GM21717 (cell line): ENCODE measurements around the gene MTARC2.
"Not testable (repeated sequence)": the region's sequence is repeated elsewhere in the genome, so short reads cannot be mapped to it uniquely, and the experiment has no call there.

ENCODE experiments used
- ATAC-seq: cut with Tn5 transposase; IDR thresholded peaks from one replicate; pipeline ENCODE4 v1.9.1; 2021; ENCODE audit warnings: mild to moderate bottlenecking, moderate library complexity; ENCODE audit not compliant: unreplicated experiment

MTARC2 gene

GRCh38 chr1:220748089-220748934, at the start of gene MTARC2:
Gene MTARC2 (plus strand): TSS chr1:220748322. CDS start chr1:220748532, 210 bp downstream.
- peak; percentile 88 for ATAC-seq

GRCh38 chr1:220698607-220699016, 49.5 kb upstream of the MTARC2 start:
- no peak for ATAC-seq

DNA sequence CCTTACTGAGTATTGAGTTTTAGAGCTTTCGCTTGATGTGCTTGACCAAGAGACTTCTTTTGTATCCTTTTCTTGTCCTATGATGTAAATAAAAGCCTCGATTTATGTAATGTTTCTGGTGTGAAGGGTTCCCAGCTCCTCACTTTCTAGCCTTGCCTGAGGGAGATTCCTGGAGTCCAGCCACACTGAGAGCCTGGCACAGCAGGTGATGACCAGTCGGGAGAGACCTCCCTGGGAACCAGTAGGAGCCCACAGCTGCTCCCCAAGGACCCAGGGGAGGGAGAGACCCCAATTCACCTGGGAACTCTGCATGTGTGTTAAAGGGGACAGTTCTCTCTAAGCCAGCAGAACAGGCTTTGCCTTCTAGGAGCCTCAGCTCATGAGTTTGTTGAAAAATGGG, 49.1 kb upstream of the MTARC2 start:
- ATAC-seq: no peak

GRCh38 chr1:220700556-220701179, 47.5 kb upstream of the MTARC2 start:
- no peak for ATAC-seq

- no peak for ATAC-seq
Observed at GRCh38 chr1:220701974-220702373, 46.1 kb upstream of the MTARC2 start.

DNA sequence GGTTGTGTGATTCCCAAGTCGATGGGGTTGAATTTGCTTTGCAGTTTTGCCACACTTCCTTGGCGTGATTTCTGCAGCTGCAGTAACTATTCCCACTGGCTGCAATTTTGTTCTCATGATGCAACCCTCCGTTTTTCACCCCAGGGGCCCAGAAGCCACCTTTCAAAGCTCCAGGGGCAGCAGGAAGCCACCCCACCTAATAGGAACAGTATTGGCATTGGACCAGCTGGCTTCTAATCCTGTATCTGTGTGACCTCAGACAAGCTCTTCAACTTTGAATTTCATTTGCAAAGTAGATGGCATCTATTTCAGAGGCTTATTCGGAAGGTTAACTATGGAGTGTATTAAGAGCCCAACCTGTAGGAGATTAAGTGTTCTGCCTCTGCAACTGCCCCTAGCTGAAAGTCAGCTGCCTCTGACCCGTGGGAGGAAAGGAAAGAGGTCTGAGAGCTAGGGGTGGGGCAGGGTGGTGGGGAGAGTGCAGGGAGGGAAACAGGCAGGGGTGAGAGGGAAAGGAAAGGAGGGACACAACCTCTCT, 45.3 kb upstream of the MTARC2 start:
- ATAC-seq: no peak

DNA sequence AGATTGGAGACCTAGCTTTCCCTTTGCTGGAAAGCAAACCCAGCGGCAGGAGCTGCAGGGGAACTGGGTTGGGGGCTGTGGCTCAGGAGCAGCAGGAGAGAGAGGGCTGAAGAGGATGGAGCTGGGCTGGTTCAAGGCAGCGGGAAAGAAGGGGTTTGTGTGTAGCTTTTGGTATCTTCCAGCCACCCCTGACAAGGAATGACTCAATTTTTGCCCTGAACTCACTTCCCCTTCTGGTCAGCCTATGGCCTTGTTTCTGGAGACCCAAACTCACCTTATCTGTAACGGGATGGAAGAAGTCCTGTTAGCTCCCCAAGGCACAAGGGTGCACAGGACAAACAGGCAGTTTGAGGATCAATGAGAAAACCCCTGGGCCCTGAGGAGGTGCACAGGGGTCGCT, 44.8 kb upstream of the MTARC2 start:
- ATAC-seq: no peak

DNA sequence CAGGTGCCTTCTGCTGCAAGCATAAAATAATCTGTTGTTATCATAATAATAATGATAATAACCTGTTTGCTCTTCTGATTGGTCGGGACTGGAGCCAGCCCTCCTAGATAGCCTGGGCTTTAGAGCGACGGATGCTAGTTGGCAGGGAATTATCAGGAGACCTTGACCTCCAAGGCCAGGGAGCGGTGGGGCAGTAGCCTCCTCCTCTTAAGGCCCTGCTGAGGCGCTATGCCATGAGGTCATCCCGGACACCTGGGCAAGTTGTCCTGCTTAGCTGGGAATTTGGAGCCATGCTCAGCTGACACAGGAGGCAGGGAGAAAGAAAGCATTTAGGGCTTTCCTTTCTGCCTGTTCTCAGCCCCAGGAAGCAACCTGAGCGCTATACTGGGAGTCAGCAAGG, 42.3 kb upstream of the MTARC2 start:
- ATAC-seq: no peak

- no peak for ATAC-seq
Observed at GRCh38 chr1:220706480-220706879, 41.6 kb upstream of the MTARC2 start.

GRCh38 chr1:220707160-220707559, 41.0 kb upstream of the MTARC2 start:
- no peak for ATAC-seq

GRCh38 chr1:220708244-220708643, 39.9 kb upstream of the MTARC2 start:
- no peak for ATAC-seq

DNA sequence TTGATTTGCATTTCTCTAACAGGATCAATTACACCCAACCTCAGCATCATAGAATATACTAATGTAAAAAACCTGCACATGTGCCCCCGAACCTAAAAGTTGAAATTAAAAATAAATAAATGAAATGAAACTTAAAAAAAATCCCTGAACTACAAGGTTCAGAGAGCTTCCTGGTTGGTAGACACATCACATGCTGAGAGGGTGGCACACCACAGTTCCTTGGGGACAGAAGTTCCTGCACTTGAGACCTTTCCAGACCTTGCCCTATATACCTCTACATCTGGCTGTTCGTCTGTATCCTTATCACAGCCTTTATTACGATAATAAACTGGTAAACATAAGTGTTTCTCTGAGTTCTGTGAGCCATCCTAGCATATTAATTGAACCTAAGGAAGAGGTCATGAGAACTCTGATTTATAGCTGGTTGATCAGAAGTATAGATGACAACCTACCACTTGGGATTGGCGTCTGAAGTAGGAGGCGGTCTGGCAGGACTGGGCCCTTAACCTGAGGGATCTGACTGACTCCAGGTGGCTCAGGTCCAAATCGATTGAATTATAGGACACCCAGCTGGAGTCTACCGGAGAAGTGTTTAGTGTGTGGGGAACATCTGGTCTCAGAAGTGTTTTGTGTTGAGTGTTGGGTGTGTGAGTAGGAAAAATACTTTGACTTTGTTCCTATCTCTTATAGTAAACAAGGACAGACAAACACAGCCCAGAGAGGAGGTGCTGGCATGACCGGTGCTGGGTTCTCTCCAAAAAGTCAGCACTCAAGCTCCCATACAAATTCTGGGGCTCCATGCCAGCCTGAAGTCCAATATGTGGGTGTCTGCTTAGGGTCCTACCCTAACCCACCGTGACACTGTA, 39.0 kb upstream of the MTARC2 start:
- ATAC-seq: no peak

GRCh38 chr1:220710333-220710732, 37.8 kb upstream of the MTARC2 start:
- no peak for ATAC-seq

GRCh38 chr1:220711056-220711809, 36.9 kb upstream of the MTARC2 start:
- ATAC-seq: peak; percentile 86

DNA sequence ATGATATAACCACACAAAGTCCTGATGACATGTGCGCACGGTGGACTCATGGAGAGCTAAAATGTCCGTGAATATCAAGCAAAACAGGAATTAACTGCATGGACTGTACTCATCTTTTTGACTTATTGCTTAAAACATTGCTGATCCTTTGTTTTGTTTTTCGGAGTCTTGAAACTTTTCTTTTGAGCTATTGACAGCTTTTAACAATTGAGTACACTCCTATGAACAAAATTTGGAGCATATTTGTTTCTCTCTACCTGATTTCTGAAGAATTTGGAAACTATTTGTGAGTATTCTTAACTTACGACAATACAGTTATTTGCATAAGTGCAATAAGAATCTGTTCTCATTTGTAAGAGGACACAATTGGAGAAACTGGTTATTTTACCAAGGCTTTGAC, 32.1 kb upstream of the MTARC2 start:
- ATAC-seq: not testable (repeated sequence)

DNA sequence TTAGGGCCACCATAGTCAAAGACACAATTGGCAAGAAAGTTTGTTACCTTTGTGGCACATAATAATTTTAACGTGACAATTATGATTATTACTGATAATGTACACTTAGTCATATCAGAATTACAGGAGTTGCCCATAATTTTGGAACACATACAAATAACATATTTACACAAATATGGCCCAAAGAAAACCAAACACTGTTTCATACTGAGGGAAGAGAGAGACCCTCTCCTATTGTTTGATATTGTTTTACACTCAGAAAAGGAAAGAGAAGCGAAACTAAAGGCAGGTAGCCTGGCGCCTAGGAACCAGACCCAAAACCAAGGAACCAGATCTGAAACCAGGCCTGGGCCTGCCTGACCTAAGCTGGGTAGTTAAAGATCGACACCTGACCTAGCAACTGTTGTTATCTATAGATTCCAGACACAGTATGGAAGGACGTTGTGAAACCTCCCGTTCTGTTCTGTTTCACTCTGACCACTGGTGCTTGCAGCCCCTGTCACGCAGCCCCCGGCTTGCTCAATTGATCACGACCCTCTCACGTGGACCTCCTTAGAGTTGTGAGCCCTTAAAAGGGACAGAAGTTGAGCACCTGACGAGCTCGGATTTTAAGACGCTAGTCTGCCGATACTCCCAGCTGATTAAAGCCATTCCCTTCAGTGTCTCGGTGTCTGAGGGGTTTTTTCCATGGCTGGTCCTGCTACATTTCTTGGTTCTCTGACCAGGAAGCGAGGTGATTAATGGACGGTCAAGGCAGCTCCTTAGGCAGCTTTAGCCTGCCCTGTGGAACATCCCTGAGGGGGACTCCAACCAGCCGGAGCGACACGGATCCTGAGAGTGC, 30.1 kb upstream of the MTARC2 start:
- ATAC-seq: peak; percentile 73

- not testable (repeated sequence) for ATAC-seq
Observed at GRCh38 chr1:220721266-220721665, 26.9 kb upstream of the MTARC2 start.

- ATAC-seq: no peak
Observed at GRCh38 chr1:220726634-220727033, 21.5 kb upstream of the MTARC2 start.

- ATAC-seq: no peak
Observed at GRCh38 chr1:220727519-220727918, 20.6 kb upstream of the MTARC2 start.
